ENCODE results near the gene LAMTOR2.

GRCh38 chr1:156026588-156026987 is 28.0 kb upstream of the LAMTOR2 start:
- TF ChIP-seq POLR2A (IDR thresholded peaks at IDR 0.05; ENCODE audit: low read depth, low read length) = no peak
- TF ChIP-seq TAF1 (IDR thresholded peaks at IDR 0.05; ENCODE audit: low read depth, low read length) = no peak
- no peak for TF ChIP-seq POLR2AphosphoS5 (IDR thresholded peaks at IDR 0.05; ENCODE audit: low read depth, low read length)
- TF ChIP-seq SPI1 (IDR thresholded peaks at IDR 0.05; ENCODE audit: low read depth, low read length) = no peak
- no peak for TF ChIP-seq POU2F2 (IDR thresholded peaks at IDR 0.05; ENCODE audit: low read depth, low read length)
